HCT116 (cell line): Measurements from ENCODE around the gene CHTF18. TPM values are rescaled to one million over a fixed set of nuclear protein-coding genes. Genes with fewer than 3 reads are reported as not detected.

Experiments
- ATAC-seq: fragments of 200-7000 bp; cut with Tn5 transposase; 2 replicates; pipeline ENCODE4 v1.9.1; 2020; ENCODE audit warnings: mild to moderate bottlenecking, moderate library complexity
- BruUV-seq: library from RNA; stranded (reverse); fragments of 400-500 nt; replicated peaks from 2 replicates; lab custom pipeline; 2021; lab: Mats Ljungman, UMichigan
- CTCF ChIA-PET: fragments of 300-600 bp; sonication (Branson Sonifier 250); formaldehyde crosslinking; loops from one replicate; lab custom pipeline; 2021; ENCODE audit warnings: antibody characterized with exemption; lab: Charles Lee
- POLR2A ChIA-PET: fragments of 300-600, 350-600 bp; sonication (Branson Sonifier 250); formaldehyde crosslinking; loops from one replicate; lab custom pipeline; 2021; ENCODE audit warnings: antibody characterized with exemption; lab: Charles Lee
- RAD21 ChIA-PET, 2 experiments: fragments of 300-600 bp; sonication (Branson Sonifier 250); formaldehyde crosslinking; loops; one replicate each; lab custom pipeline; 2023; ENCODE audit warnings: low total read pairs in 2 of 2; ENCODE audit not compliant: uncharacterized antibody in 2 of 2, unreplicated experiment in 2 of 2, low non-redundant PET in 1 of 2; lab: Charles Lee
- DNase-seq: peaks from one replicate; pipeline ENCODE4 v3.0.0-alpha.2; 2010; ENCODE audit warnings: low read depth, low spot score
- H2AFZ ChIP-seq: fragments of 200-600 bp; shearing (Covaris generic), sonication (generic); 2 replicates; pipeline ENCODE4 v1.6.1; 2017; ENCODE audit warnings: low read depth, mixed run types, mixed read lengths, antibody characterized with exemption, low read length; ENCODE audit not compliant: poor library complexity, severe bottlenecking
- H3K27ac ChIP-seq: 2 replicates; pipeline ENCODE4 v1.5.1; 2012; ENCODE audit warnings: low read depth, low read length
- H3K27me3 ChIP-seq: fragments of 200-600 bp; sonication (generic); 2 replicates; pipeline ENCODE4 v1.6.1; 2016; ENCODE audit warnings: mixed run types, low read length, mixed read lengths; ENCODE audit not compliant: insufficient read depth
- H3K36me3 ChIP-seq, 2 experiments: fragments of 200-500 bp in 1 of 2; fragments of 200-600 bp in 1 of 2; sonication (Bioruptor generic) in 1 of 2; sonication (generic) in 1 of 2; 2 replicates each; pipeline versions ENCODE4 v1.5.1 to v1.6.1; 2014 to 2016; ENCODE audit warnings: low read length in 2 of 2, inconsistent platforms in 1 of 2, mixed read lengths in 1 of 2, mixed run types in 1 of 2; ENCODE audit not compliant: insufficient read depth in 2 of 2, control insufficient read depth in 1 of 2
- H3K4me1 ChIP-seq, 2 experiments: fragments of 200-600 bp in 1 of 2; sonication (generic) in 1 of 2; 2 replicates each; pipeline versions ENCODE4 v1.5.1 to v1.6.1; 2012 to 2017; ENCODE audit warnings: low read length in 2 of 2, inconsistent platforms in 1 of 2, mild to moderate bottlenecking in 1 of 2, mixed read lengths in 1 of 2, mixed run types in 1 of 2, moderate library complexity in 1 of 2; ENCODE audit not compliant: insufficient read depth in 2 of 2, control insufficient read depth in 1 of 2
- H3K4me2 ChIP-seq: fragments of 200-600 bp; sonication (generic); 2 replicates; pipeline ENCODE4 v1.6.1; 2017; ENCODE audit warnings: mixed run types, low read length, mixed read lengths
- H3K4me3 ChIP-seq, 2 experiments: fragments of 200-600 bp in 1 of 2; sonication (generic) in 1 of 2; replicated peaks in 1 of 2; 2 replicates each; pipeline ENCODE4 v1.5.1; 2011 to 2016; ENCODE audit warnings: low read length in 2 of 2, control low read depth in 1 of 2, low read depth in 1 of 2, mild to moderate bottlenecking in 1 of 2, mixed read lengths in 1 of 2, mixed run types in 1 of 2
- H3K79me2 ChIP-seq: fragments of 200-600 bp; sonication (generic); 2 replicates; pipeline ENCODE4 v1.6.1; 2017; ENCODE audit warnings: mild to moderate bottlenecking, mixed run types, low read length, moderate library complexity, mixed read lengths; ENCODE audit not compliant: insufficient read depth
- H3K9ac ChIP-seq: fragments of 200-600 bp; sonication (generic); 2 replicates; pipeline ENCODE4 v1.6.1; 2016; ENCODE audit warnings: low read length, mixed read lengths
- H3K9me2 ChIP-seq: fragments of 200-600 bp; sonication (generic), shearing (Covaris generic); 2 replicates; pipeline ENCODE4 v1.6.1; 2017; ENCODE audit warnings: mixed run types, mild to moderate bottlenecking, moderate library complexity; ENCODE audit not compliant: insufficient read depth
- H3K9me3 ChIP-seq, 2 experiments: fragments of 200-500 bp in 1 of 2; fragments of 200-600 bp in 1 of 2; sonication (Bioruptor generic) in 1 of 2; sonication (generic) in 1 of 2; 2 replicates each; pipeline ENCODE4 v1.6.1; 2014 to 2017; ENCODE audit warnings: low read length in 2 of 2, mixed read lengths in 2 of 2, inconsistent platforms in 1 of 2, low read depth in 1 of 2, mild to moderate bottlenecking in 1 of 2, mixed run types in 1 of 2, moderate library complexity in 1 of 2; ENCODE audit not compliant: control insufficient read depth in 1 of 2, insufficient read depth in 1 of 2
- H4K20me1 ChIP-seq: fragments of 200-600 bp; sonication (generic), shearing (Covaris generic); 2 replicates; pipeline ENCODE4 v1.6.1; 2017; ENCODE audit warnings: mixed run types, mild to moderate bottlenecking, moderate library complexity; ENCODE audit not compliant: insufficient read depth
- CBX3 ChIP-seq: IDR thresholded peaks from 2 replicates; pipeline ENCODE4 v1.6.1; 2012; ENCODE audit warnings: low read depth
- EGR1 ChIP-seq: IDR thresholded peaks from 2 replicates; pipeline ENCODE4 v1.6.1; 2012; ENCODE audit warnings: low read depth
- ELF1 ChIP-seq: IDR thresholded peaks from 2 replicates; pipeline ENCODE4 v1.6.1; 2012; ENCODE audit warnings: low read depth, borderline replicate concordance
- EZH2 ChIP-seq: fragments of 200-600 bp; sonication (generic); IDR thresholded peaks from 2 replicates; pipeline ENCODE4 v1.6.1; 2017; ENCODE audit warnings: antibody characterized with exemption, mixed run types
- POLR2AphosphoS5 ChIP-seq: IDR thresholded peaks from 2 replicates; pipeline ENCODE4 v1.6.1; 2011; ENCODE audit warnings: mild to moderate bottlenecking, low read depth, low read length, moderate library complexity
- RAD21 ChIP-seq: IDR thresholded peaks from 2 replicates; pipeline ENCODE4 v1.6.1; 2012; ENCODE audit warnings: low read depth, mild to moderate bottlenecking
- REST ChIP-seq: IDR thresholded peaks from 2 replicates; pipeline ENCODE4 v1.6.1; 2012; ENCODE audit warnings: low read depth
- SIN3A ChIP-seq: IDR thresholded peaks from 2 replicates; pipeline ENCODE4 v1.6.1; 2012; ENCODE audit warnings: low read depth
- SRF ChIP-seq: IDR thresholded peaks from 2 replicates; pipeline ENCODE4 v1.6.1; 2012; ENCODE audit warnings: low read depth
- TCF7L2 ChIP-seq: IDR thresholded peaks from 2 replicates; pipeline ENCODE4 v1.7.0; 2011; ENCODE audit warnings: borderline replicate concordance, inconsistent platforms; ENCODE audit not compliant: insufficient read depth, insufficient read length; ENCODE audit errors: extremely low read depth
- YY1 ChIP-seq: IDR thresholded peaks from 2 replicates; pipeline ENCODE4 v1.6.1; 2011; ENCODE audit warnings: low read length, low read depth, moderate library complexity, mild to moderate bottlenecking; ENCODE audit not compliant: insufficient replicate concordance; ENCODE audit errors: extremely low read depth
- ZFX ChIP-seq: fragments of 450-650 bp; IDR thresholded peaks from 2 replicates; pipeline ENCODE4 v1.6.1; 2017
- ZNF274 ChIP-seq: fragments of 200-500 bp; sonication (Bioruptor generic); IDR thresholded peaks from 2 replicates; pipeline ENCODE4 v1.6.1; 2014; ENCODE audit warnings: mild to moderate bottlenecking, low read depth, low read length, inconsistent platforms
- intact Hi-C: fragments of 100-400 bp; cut with micrococcal nuclease; formaldehyde crosslinking; loops from 2 replicates; pipeline ENCODE4 v1.10.0; 2022
- total RNA-seq: library from RNA; stranded (reverse); gene quantifications from one replicate; pipeline ENCODE4 v1.2.1, GENCODE V29; 2021; ENCODE audit not compliant: unreplicated experiment
- TF ChIP-seq, protein P1 (sequence below), 3 experiments: fragments of 200-600 bp in 1 of 3; sonication (generic) in 1 of 3; IDR thresholded peaks in 2 of 3; conservative IDR thresholded peaks in 1 of 3; 2 replicates each; pipeline ENCODE4 v1.5.1; 2012 to 2017; ENCODE audit warnings: low read depth in 2 of 3, low read length in 2 of 3, antibody characterized with exemption in 1 of 3, borderline replicate concordance in 1 of 3, control low read depth in 1 of 3, mild to moderate bottlenecking in 1 of 3, mixed read lengths in 1 of 3, mixed run types in 1 of 3, moderate library complexity in 1 of 3; ENCODE audit not compliant: insufficient read depth in 1 of 3
- TF ChIP-seq, protein P2 (sequence below): IDR thresholded peaks from 2 replicates; pipeline ENCODE4 v1.6.1; 2012

Gene CHTF18
- total RNA-seq, 1 experiment from 2014 or later: 145 TPM

GRCh38 chr16:817001-817906 lies 28.8 kb downstream of the CHTF18 start:
- Histone ChIP-seq H3K36me3 (no peaks in the 10 kb centered on the region), H3K9ac (no peak overlapping the region), H3K27me3 (no peaks in the 10 kb centered on the region), H4K20me1 (no peaks in the 10 kb centered on the region), H3K4me3 (no peak overlapping the region), H3K9me3 (no peaks in the 10 kb centered on the region), H3K4me2 (no peak overlapping the region), H3K27ac (no peak overlapping the region), H2AFZ (no peak overlapping the region), H3K4me1 (peaks cover 24 to 31% of the 10 kb centered on the region in 2 experiments), H3K9me2 (no peaks in the 10 kb centered on the region), H3K79me2 (no peaks in the 10 kb centered on the region)
- no peak for DNase-seq
- CTCF ChIA-PET: no interaction called here
- ATAC-seq: no peak
- intact Hi-C loops: no loop called here
- RAD21 ChIA-PET: no interaction called here
- BruUV-seq: no TSS peak
- TF ChIP-seq RAD21 (no peak), TCF7L2 (no peak), SRF (no peak), SIN3A (no peak), CBX3 (no peak), EGR1 (no peak), POLR2AphosphoS5 (no peak), ZNF274 (no peak), EZH2 (no peak), YY1 (no peak), ELF1 (no peak), REST (no peak), ZFX (no peak)
- TF ChIP-seq, protein P1, sequence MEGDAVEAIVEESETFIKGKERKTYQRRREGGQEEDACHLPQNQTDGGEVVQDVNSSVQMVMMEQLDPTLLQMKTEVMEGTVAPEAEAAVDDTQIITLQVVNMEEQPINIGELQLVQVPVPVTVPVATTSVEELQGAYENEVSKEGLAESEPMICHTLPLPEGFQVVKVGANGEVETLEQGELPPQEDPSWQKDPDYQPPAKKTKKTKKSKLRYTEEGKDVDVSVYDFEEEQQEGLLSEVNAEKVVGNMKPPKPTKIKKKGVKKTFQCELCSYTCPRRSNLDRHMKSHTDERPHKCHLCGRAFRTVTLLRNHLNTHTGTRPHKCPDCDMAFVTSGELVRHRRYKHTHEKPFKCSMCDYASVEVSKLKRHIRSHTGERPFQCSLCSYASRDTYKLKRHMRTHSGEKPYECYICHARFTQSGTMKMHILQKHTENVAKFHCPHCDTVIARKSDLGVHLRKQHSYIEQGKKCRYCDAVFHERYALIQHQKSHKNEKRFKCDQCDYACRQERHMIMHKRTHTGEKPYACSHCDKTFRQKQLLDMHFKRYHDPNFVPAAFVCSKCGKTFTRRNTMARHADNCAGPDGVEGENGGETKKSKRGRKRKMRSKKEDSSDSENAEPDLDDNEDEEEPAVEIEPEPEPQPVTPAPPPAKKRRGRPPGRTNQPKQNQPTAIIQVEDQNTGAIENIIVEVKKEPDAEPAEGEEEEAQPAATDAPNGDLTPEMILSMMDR (IDR thresholded peaks at IDR 0.05 in 2 of 3, conservative IDR thresholded peaks at IDR 0.05 in 1 of 3; ENCODE audit: borderline replicate concordance in 1 of 3, insufficient read depth in 1 of 3, low read depth in 2 of 3, low read length in 2 of 3): no peak
- TF ChIP-seq, protein P2, sequence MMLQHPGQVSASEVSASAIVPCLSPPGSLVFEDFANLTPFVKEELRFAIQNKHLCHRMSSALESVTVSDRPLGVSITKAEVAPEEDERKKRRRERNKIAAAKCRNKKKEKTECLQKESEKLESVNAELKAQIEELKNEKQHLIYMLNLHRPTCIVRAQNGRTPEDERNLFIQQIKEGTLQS: no peak
- POLR2A ChIA-PET: no interaction called here
